ENCODE data around the gene IPO11.

The IPO11 gene

GRCh38 chr5:62642468-62642867 lies 229.9 kb downstream of the IPO11 start:
- Histone ChIP-seq H3K4me3 (ENCODE audit: severe bottlenecking) (no peak overlapping the region), H3K9me3 (ENCODE audit: severe bottlenecking) (no peaks in the 10 kb centered on the region), H3K27ac (ENCODE audit: poor library complexity, severe bottlenecking) (no peak overlapping the region), H3K4me1 (ENCODE audit: insufficient read depth, poor library complexity, severe bottlenecking) (no peaks in the 10 kb centered on the region), H3K36me3 (ENCODE audit: low read depth) (no peaks in the 10 kb centered on the region), H3K27me3 (ENCODE audit: insufficient read depth, poor library complexity, severe bottlenecking) (no peaks in the 10 kb centered on the region)
- DNase-seq (ENCODE audit: low spot score) (no peak), ATAC-seq (ENCODE audit: low read depth) (no peak)
- no peak for TF ChIP-seq CTCF (IDR thresholded peaks at IDR 0.05; ENCODE audit: poor library complexity, severe bottlenecking)

GRCh38 chr5:62643556-62644451 lies 231.2 kb downstream of the IPO11 start:
- no peak overlapping the region for H3K4me3 ChIP-seq (ENCODE audit: severe bottlenecking)
- H3K36me3 ChIP-seq (ENCODE audit: low read depth) = no peaks in the 10 kb centered on the region
- H3K27ac ChIP-seq (ENCODE audit: poor library complexity, severe bottlenecking) = no peak overlapping the region
- peak; percentile 30; the same call in 2 of the 3 replicates for ATAC-seq (ENCODE audit: low read depth)
- H3K9me3 ChIP-seq (ENCODE audit: severe bottlenecking) = no peaks in the 10 kb centered on the region
- DNase-seq (ENCODE audit: low spot score) = no peak
- no peaks in the 10 kb centered on the region for H3K4me1 ChIP-seq (ENCODE audit: insufficient read depth, poor library complexity, severe bottlenecking)
- no peak for TF ChIP-seq CTCF (IDR thresholded peaks at IDR 0.05; ENCODE audit: poor library complexity, severe bottlenecking)
- no peaks in the 10 kb centered on the region for H3K27me3 ChIP-seq (ENCODE audit: insufficient read depth, poor library complexity, severe bottlenecking)

- DNase-seq (ENCODE audit: low spot score) = no peak
- H3K4me1 ChIP-seq (ENCODE audit: insufficient read depth, poor library complexity, severe bottlenecking) = no peaks in the 10 kb centered on the region
- H3K27me3 ChIP-seq (ENCODE audit: insufficient read depth, poor library complexity, severe bottlenecking) = no peaks in the 10 kb centered on the region
- H3K9me3 ChIP-seq (ENCODE audit: severe bottlenecking) = no peaks in the 10 kb centered on the region
- no peak overlapping the region for H3K4me3 ChIP-seq (ENCODE audit: severe bottlenecking)
- no peak for TF ChIP-seq CTCF (IDR thresholded peaks at IDR 0.05; ENCODE audit: poor library complexity, severe bottlenecking)
- no peaks in the 10 kb centered on the region for H3K36me3 ChIP-seq (ENCODE audit: low read depth)
- no peak overlapping the region for H3K27ac ChIP-seq (ENCODE audit: poor library complexity, severe bottlenecking)
- no peak for ATAC-seq (ENCODE audit: low read depth)
Observed at GRCh38 chr5:62645223-62645622, 232.7 kb downstream of the IPO11 start.

GRCh38 chr5:62647241-62647640 lies 234.7 kb downstream of the IPO11 start:
- DNase-seq (ENCODE audit: low spot score) (no peak), ATAC-seq (ENCODE audit: low read depth) (no peak)
- H3K9me3 ChIP-seq (ENCODE audit: severe bottlenecking) = no peaks in the 10 kb centered on the region
- H3K27me3 ChIP-seq (ENCODE audit: insufficient read depth, poor library complexity, severe bottlenecking) = no peaks in the 10 kb centered on the region
- no peak overlapping the region for H3K27ac ChIP-seq (ENCODE audit: poor library complexity, severe bottlenecking)
- no peak overlapping the region for H3K4me3 ChIP-seq (ENCODE audit: severe bottlenecking)
- TF ChIP-seq CTCF (IDR thresholded peaks at IDR 0.05; ENCODE audit: poor library complexity, severe bottlenecking) = no peak
- H3K4me1 ChIP-seq (ENCODE audit: insufficient read depth, poor library complexity, severe bottlenecking) = no peaks in the 10 kb centered on the region
- H3K36me3 ChIP-seq (ENCODE audit: low read depth) = no peaks in the 10 kb centered on the region

GRCh38 chr5:62649025-62649424 lies 236.5 kb downstream of the IPO11 start:
- H3K9me3 ChIP-seq (ENCODE audit: severe bottlenecking) = no peaks in the 10 kb centered on the region
- no peaks in the 10 kb centered on the region for H3K4me1 ChIP-seq (ENCODE audit: insufficient read depth, poor library complexity, severe bottlenecking)
- H3K36me3 ChIP-seq (ENCODE audit: low read depth) = no peaks in the 10 kb centered on the region

More at GRCh38 chr5:62649025-62649424, 236.5 kb downstream of the IPO11 start:
- TF ChIP-seq CTCF (IDR thresholded peaks at IDR 0.05; ENCODE audit: poor library complexity, severe bottlenecking) = no peak
- no peak overlapping the region for H3K4me3 ChIP-seq (ENCODE audit: severe bottlenecking)
- DNase-seq (ENCODE audit: low spot score) (no peak), ATAC-seq (ENCODE audit: low read depth) (no peak)
- H3K27me3 ChIP-seq (ENCODE audit: insufficient read depth, poor library complexity, severe bottlenecking) = no peaks in the 10 kb centered on the region
- no peak overlapping the region for H3K27ac ChIP-seq (ENCODE audit: poor library complexity, severe bottlenecking)
